ENCODE results near the gene ZNF514.

DNA sequence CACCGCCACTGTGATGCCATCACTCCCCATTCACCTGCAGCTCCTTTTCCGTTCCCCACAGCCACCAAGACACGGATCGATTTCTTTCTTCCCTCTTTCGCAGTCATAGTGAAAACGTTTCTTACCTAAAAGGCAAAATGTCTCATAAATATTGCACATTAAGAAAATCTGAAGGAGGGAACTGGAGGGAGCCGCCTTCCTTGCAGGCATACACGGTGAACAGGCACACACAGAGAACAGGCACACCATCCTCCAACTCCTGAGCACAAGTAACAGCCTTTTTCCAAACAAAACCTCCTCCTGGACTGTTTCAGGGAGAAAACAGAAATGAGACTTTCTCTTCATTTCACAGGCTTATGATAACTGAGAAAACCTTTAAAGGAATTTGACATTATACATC lies 55.0 kb downstream of the ZNF514 start:
- TF ChIP-seq, protein P1, sequence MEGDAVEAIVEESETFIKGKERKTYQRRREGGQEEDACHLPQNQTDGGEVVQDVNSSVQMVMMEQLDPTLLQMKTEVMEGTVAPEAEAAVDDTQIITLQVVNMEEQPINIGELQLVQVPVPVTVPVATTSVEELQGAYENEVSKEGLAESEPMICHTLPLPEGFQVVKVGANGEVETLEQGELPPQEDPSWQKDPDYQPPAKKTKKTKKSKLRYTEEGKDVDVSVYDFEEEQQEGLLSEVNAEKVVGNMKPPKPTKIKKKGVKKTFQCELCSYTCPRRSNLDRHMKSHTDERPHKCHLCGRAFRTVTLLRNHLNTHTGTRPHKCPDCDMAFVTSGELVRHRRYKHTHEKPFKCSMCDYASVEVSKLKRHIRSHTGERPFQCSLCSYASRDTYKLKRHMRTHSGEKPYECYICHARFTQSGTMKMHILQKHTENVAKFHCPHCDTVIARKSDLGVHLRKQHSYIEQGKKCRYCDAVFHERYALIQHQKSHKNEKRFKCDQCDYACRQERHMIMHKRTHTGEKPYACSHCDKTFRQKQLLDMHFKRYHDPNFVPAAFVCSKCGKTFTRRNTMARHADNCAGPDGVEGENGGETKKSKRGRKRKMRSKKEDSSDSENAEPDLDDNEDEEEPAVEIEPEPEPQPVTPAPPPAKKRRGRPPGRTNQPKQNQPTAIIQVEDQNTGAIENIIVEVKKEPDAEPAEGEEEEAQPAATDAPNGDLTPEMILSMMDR (IDR thresholded peaks at IDR 0.05) = no peak
- TF ChIP-seq POLR2A (IDR thresholded peaks at IDR 0.05) (no peak), POLR2AphosphoS5 (IDR thresholded peaks at IDR 0.05) (no peak), EP300 (IDR thresholded peaks at IDR 0.05; ENCODE audit: low read depth) (no peak)
